ENCODE measurements around the gene CDC73.
"Not testable (repeated sequence)": the region's sequence is repeated elsewhere in the genome, so short reads cannot be mapped to it uniquely, and the experiment has no call there.

Gene CDC73

DNA sequence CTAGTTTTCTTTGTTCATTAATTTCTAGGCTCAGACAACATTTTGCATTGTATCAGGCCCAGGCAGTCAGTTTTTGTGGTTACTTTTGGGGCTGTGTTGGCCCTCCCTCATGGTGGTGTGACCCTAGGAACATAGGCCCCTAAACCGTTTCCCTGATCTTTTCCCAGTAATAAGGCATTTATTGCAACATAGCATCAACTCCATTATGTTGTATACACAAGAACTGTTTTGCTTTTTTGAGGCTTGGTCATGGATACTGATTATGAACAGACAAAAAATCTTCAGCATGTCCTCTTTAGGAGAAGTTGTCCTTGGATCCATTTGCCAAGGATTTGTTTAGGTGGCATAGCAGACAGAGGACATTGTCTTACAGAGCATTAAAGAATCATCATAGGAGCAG is 54.3 kb downstream of the CDC73 start:
- in situ Hi-C loops (cut with MboI; ENCODE audit: low sequenced_read_pairs): no loop called here

DNA sequence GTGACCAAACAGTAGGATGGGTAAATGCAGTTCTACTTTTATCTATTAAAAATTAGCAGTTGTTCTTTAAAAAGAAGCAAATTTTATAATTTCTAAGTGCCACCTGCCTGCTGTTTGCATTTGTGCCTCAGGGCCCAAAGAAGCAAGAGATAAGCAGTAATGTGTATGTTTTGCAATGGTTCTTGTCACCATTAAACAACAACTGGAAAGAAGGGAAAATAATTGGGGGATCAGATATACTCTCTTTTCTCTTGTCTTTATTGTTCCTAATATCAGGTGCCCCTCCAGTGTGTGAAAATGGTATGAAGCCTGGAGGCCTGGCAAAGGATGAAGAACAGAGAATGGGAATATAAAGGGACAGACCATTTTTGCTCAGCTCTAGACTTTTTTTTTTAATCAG is 55.0 kb downstream of the CDC73 start:
- in situ Hi-C loops (cut with MboI; ENCODE audit: low sequenced_read_pairs): no loop called here

DNA sequence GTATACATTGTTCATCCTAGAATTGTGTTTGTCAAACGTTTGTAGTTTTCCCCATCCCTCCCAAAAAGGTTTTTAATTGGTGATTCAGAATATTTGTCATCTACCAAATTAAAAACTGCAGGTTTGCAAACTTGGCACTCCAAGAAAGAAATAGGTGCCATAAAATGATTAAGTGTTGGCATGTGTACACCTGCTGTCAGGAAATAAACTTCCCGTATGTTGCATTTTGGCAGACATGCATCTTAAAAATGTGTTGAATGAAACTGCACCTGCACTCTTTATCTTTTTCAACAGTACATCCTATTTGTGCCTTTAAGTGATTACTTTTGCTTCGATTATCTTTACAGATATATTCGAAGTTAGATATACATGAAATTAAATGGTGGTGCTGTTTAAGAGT is 57.3 kb downstream of the CDC73 start:
- in situ Hi-C loops (cut with MboI; ENCODE audit: low sequenced_read_pairs): no loop called here

DNA sequence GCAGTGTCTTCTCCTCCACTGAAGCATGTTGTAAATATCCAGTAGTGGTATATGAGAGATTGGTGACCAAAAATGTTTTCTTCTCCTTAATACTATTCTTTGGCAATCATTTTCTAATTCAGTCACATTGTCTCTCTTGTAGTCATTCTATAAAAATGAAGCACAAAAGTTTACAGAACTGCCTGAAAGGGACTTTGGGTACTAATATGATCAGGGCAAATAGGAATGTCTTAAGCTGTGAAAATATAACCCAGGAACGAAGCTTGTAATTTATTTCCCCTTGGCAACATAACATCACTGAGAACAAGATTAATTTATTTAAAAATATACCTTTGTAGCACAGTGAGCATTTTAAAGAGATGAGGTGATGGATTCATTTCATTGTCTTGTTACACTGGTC is 59.7 kb downstream of the CDC73 start:
- in situ Hi-C loops (cut with MboI; ENCODE audit: low sequenced_read_pairs): no loop called here

DNA sequence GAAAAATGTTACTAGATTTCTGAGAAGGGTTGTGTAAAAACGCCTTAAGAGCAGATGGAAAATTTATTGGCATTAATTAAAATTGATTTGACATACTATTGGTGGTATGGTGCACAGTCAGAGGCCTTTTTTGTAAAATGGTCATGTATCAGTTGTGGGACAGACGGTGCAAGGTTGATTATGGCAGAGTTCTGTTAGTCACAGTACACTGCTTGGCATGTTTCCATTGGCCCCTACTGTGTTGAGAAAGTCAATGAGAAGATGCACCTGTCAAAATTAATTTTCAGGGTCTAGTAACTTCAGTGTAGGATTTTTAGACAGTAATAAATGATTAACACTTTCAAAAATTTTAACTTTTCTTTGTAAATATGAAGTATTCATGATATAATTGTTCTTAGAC is 60.2 kb downstream of the CDC73 start:
- in situ Hi-C loops (cut with MboI; ENCODE audit: low sequenced_read_pairs): no loop called here

DNA sequence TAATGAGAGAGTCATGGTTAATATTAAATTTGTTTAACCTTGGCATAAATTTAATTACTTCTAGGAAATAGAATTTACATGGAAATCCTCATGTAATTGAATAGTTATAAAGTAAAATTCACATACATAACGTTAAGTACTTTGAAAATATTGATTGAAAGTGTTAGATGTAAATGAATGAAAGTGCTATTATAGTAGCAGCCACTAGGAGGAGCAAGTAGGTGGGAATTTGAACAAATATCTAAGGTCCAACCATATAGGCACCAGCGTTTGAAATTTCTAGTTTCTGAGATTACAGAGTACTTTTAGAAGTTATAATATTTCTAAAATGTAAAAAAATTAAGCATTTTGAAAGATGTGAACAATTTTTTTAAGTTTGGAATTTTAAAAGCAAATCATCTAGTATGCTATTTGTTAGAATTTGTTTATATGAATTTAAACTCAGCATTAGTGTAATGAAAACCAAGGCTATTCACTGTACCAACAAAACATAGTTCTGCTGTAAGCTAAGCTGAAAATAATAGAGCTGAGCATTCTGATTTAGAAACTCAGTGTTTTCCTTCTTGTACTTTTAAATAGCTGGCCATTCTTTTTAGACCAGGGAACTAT is 61.3 kb downstream of the CDC73 start:
- in situ Hi-C loops (cut with MboI; ENCODE audit: low sequenced_read_pairs): no loop called here

DNA sequence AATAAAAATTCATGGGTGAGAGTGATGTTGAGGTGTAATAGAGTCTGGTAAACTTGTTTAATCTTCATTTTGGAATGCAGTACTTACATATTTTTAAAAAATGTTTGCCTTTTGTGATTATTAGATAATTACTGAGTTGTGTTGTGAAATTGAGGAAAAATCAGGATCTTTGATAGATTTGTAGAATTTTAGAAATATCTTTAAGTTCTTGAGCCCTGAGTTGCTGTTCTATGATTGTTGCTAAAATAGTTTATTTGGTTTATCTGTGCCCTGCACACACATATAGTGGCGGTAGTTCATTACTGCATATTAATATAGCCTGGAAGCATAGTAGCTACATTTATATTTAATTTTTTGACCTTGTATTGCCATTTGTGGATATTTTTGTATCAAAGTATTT is 62.9 kb downstream of the CDC73 start:
- in situ Hi-C loops (cut with MboI; ENCODE audit: low sequenced_read_pairs): no loop called here

DNA sequence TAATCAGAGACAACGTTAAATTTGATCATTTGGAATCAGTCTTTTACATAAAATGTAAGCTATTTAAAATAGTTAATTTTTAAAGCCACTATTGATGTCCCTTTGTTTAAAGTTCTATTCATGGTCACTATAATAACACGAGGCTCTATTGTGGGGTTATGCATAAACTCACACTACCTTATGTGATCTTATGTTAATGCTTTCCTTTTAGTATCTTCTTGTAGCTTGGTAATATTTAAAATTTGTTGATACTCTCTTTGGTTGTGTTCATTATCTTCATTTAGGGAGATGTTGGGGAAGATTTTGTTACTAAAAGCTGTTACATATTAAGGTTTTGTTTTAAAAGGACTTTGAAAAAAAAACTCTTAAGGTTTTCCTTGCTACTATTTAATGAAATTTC is 63.4 kb downstream of the CDC73 start:
- in situ Hi-C loops (cut with MboI; ENCODE audit: low sequenced_read_pairs): no loop called here

DNA sequence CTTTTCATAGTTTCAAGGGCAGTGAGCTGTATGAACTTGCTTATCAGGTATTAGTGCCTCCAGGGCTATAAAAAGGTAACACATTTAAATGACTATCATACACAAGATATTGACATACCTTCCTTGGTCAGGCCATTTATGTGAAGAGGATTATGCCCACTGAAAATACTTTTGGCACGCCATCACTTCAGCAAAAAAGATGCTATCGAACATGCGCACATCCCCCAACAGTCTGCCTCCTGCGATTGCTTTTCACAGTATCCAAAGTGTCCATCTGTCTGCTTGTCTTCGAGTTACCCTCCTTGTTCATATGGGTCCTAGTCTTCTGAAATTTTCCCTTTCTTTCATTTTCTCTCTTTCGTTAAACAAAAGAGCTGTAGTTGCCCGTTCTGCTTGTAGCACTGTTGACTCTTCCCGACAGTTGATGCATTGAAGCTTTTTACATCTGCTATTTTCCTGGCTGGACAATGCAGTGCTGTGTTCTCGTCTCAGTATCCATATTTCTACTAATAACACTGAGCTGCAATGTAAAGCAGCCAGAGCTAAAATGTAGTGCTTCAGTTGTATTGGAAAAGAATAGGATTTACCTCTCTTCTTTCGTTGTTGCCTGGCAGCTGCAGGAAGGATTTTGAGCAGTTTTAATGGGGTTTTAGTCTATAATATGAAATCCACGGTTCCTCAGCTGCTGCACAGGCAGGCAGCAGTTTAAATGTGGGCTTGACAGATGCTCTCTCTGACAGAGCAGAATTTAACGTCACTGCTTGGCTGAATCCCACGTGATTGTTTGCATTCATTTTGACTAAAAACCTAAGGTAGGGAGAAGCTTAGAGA is 64.3 kb downstream of the CDC73 start, which contains the start of gene B3GALT2:
Gene B3GALT2 (minus strand): TSS at position 713 of the 831 bp plus-strand sequence. CDS start 5,051 bp downstream, outside the sequence.
- in situ Hi-C loops (cut with MboI; ENCODE audit: low sequenced_read_pairs): no loop called here

DNA sequence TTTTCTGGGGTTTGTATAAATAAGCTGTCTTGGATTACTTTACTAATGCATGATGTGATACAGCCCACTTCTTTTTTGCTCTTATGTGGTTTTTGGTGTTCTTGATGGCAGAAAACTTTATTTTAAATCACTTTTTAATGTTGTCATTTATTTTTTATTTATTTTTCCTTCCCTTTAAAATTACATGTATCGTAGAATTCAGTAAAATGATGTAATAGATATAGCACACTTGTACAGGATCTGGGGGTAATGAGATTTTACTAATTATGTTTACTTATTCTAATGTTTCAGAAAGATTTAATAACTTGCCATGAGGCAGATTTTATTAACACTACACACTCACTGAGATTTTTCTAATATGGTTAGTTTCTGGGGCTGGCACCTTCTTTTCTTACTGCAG is 65.3 kb downstream of the CDC73 start:
- in situ Hi-C loops (cut with MboI; ENCODE audit: low sequenced_read_pairs): no loop called here

DNA sequence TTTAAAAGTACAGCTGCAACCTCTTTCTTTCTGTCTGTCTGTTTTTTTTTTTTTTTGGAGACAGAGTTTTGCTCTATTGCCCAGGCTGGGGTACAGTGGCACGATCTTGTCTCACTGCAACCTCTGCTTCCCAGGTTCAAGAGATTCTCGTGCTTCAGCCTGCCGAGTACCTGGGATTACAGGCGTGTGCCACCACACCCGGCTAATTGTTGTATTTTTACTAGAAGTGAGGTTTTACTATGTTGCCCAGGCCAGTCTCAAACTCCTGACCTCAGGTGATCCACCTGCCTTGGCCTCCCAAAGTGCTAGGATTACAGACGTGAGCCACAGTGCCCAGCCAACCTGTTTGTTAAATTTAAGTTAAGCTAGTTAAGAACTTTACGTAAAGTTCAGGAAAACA is 67.1 kb downstream of the CDC73 start:
- in situ Hi-C loops (cut with MboI; ENCODE audit: low sequenced_read_pairs): not testable (repeated sequence)

DNA sequence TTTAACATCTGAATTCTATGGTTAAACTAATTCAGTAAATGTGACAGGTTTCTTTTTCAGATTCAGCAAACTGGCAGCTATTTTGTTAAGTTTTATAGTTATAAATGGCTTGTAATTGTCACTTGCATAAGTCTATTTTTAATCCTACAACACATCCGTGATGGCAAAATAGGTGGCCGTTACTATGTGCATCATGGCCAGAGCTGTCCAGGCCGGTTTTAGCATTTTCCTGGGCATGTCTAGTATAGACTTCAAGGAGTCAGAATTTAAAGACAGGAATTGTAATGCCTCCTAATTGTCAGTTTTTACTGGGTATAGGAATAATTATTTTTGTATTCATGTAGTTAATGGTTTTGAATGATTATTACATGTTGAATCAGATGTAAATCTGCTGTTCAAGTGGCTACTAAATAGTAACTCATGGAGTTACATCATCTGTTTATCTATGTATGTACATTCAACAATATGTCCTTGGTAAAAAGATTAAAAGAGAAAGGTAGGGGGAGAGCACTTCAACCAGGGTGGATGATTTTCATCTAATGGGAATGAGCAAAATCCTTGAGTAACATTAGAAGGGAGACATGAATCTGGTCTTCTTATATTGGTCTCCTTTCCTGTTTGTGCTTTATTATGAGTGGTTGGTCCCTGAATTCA is 67.7 kb downstream of the CDC73 start:
- in situ Hi-C loops (cut with MboI; ENCODE audit: low sequenced_read_pairs): no loop called here

DNA sequence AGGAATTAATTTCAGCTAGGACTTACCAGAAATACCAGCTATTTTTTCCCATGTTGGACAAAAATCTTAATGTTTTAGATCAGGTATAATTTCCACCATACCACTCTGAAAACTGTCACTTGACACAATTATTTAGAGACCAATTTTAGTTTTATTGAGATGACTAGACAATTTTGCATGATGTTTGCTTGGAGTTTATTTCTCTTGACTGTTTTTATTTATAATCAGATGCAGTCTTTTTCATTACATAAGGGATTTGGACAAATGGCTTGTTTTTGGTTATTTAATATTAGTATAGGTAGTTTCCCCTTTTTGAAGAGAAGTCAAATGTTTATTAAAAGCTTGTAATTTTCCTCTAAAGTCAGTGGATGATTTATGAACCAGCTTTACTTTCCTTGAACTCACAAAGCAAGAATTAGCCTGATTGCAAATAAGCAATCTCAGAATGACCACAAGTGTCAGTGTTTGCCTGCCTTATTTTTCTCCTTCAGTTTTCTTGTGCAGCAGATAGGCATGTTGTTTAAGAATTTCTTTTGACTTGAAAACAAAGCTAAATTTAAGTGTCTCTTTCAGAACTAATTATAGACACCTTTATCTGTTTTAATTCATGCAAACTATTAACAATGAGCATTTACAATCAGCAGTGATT is 68.4 kb downstream of the CDC73 start:
- in situ Hi-C loops (cut with MboI; ENCODE audit: low sequenced_read_pairs): no loop called here

DNA sequence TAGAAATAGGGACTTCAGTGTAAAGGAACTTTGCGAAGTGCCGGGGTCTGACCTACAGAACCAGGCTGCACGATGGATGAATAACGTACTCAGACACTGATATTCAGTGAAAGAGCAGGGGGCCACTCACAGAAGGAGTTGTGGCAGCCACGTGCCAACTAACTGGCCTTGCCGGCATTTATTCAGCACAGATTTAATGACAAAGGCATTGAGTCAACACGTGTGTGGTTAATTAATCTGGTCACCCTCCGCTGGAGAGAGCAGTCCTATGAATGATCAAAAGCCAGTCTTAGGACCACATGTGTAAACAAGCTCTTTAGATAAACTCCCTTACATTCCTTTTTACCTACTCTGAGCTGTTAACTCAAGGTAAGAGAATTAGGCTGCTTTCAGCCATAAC is 70.8 kb downstream of the CDC73 start:
- in situ Hi-C loops (cut with MboI; ENCODE audit: low sequenced_read_pairs): no loop called here

DNA sequence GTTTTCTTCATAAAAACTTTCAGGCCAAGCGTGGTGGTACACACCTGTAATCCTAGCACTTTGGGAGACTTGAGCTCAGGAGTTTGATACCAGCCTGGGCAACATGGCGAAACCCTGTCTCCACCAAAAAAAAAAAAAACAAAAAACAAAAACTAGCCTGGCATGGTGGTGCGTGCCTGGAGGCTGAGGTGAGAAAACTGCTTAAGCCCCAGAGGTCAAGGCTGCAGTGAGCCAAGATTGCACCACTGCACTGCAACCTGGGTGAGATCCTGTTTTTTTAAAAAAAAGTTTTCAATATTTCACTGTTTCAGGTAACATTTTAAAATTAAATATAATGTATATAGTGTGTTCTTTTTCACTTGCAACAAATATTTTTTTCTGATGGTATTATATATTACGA is 78.1 kb downstream of the CDC73 start:
- in situ Hi-C loops (cut with MboI; ENCODE audit: low sequenced_read_pairs): no loop called here

DNA sequence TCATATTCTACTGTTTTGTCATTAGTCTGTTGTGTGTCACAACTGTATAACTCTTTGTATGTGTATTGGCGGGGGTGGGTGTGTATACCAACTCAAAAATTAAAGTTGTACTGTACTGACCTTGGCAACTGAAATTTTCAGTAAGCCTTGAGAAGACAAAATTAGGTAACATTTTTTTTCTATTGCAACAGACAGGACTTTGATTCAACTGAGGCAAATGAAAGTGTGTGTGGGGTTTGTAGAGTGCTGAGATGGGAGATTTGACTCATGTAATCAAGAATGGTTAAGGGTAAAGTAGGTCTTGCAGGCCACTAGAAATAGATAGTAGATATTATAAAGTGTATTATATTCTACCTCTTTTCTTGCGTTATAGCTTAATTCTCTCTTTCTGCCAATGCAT is 79.2 kb downstream of the CDC73 start:
- in situ Hi-C loops (cut with MboI; ENCODE audit: low sequenced_read_pairs): no loop called here

DNA sequence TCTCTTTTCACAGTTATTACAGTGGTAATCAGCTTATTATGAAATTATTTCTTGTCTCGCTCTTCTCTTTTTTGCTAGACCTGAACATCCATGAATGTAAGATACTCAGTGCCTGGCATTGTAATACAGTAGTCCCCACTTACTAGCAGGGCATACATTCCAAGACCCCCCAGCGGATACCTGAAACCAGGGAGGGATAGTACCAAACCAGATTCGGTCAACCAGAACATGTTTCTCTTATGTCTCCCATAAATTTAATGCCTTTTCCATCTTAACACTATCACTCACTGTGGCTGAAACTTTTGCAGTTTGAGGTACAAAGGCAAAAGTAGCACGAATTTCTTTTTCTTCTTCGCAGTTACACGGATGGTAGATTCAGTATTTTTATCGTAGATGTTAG is 89.2 kb downstream of the CDC73 start:
- in situ Hi-C loops (cut with MboI; ENCODE audit: low sequenced_read_pairs): no loop called here

DNA sequence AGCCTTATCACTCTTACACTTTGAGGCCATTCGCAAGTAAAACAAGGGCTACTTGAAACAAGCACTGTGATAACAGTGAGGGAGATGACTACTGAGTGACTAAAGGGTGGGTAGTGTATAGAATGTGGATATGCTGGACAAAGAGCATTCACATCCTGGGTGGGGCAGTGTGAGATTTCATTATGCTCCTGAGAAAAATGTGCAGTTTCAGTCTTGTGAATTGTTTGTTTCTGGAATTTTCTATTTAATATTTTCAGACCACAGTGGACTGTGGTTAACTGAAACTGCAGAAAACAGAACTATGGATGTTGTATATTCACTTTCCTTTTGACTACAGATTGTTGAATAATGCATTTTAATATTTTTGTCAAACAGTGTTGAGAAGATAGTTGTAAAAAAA is 89.7 kb downstream of the CDC73 start:
- in situ Hi-C loops (cut with MboI; ENCODE audit: low sequenced_read_pairs): no loop called here

DNA sequence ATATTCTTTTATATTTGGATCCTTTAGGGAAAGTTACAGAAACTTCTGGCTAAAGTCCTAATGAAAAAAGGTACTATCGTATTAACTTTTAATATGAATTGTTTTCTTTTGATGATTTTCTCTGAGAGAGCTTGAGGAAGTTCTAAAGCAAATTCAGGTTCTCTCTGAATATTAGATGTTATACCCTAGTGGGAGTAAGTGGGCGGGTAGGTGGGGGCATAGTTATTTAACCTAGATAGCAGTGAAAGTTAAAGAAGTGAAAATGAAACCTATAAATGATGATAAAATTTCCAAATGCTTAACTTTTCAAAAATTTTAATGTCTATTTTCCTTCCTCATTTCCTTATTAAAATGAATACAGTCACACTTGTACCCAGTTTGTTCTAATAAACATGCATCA is 90.8 kb downstream of the CDC73 start:
- in situ Hi-C loops (cut with MboI; ENCODE audit: low sequenced_read_pairs): no loop called here

DNA sequence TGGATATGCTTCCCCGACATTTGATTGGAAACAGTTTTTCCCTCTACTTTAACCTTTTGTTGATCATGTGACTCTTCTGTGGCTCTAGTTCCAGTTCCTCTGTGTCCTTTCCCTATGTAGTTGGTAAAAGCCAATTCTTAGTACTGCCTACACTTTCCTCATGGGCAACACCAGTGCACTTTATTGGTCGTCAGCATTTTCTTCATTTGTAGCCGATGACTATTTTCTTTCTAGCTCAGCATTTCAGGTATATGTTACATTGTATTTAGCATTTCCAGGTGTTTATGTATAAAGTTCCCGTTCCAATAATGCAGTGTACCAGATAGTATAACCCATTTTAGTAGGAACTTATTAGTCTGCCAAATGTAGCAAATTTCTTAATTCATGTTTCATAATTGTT is 92.2 kb downstream of the CDC73 start:
- in situ Hi-C loops (cut with MboI; ENCODE audit: low sequenced_read_pairs): no loop called here

DNA sequence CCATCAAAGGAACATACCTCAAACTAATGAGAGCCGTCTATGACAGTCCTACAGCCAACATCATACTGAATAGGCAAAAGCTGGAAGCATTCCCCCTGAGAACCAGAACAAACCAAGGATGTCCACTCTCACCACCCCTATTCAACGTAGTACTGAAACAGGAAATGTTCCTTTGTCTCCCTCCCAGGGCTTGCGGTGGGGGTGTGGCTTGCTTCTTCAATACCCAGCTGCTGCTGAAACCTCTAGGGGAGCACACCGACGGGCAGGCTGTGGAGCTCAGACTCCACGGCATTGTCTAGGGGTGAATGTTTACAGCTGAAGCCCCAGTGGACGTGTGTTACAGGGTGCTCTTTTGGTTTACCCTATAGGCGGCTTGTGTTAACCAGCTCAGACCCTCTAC is 95.1 kb downstream of the CDC73 start:
- in situ Hi-C loops (cut with MboI; ENCODE audit: low sequenced_read_pairs): no loop called here

DNA sequence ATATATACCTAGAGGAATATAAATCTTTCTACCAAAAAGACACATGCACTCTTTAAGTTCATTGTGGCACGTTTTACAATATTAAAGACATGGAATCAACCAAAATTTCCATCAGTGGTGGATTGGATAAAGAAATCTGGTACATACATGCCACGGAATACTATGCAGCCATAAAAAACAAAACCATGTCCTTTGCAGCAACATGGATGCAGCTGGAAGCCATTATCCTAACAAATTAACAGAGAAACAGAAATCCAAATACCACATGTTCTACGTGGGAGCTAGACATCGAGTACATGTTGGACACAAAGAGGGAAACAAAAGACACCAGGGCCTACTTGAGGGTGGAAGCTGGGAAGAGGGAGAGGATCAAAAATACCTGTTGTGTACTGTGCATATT is 97.6 kb downstream of the CDC73 start:
- in situ Hi-C loops (cut with MboI; ENCODE audit: low sequenced_read_pairs): no loop called here

Measured in hTERT RPE-1 (cell line).